Activated T-cell treated with anti-CD3 and anti-CD28 coated beads for 24 hours (primary cell): ENCODE measurements around the gene KDM2A.

Experiments
- DNase-seq: peaks from one replicate; pipeline ENCODE4 v3.0.0-alpha.2; 2020; ENCODE audit warnings: low read depth

KDM2A gene

GRCh38 chr11:67261946-67262681 lies 143.1 kb downstream of the KDM2A start:
- DNase-seq = no peak

- no peak for DNase-seq
Measured at GRCh38 chr11:67262731-67263675, 143.9 kb downstream of the KDM2A start.

GRCh38 chr11:67264260-67264659 lies 145.2 kb downstream of the KDM2A start:
- DNase-seq = no peak

- DNase-seq = no peak
Measured at GRCh38 chr11:67264877-67265632, 146.0 kb downstream of the KDM2A start.

GRCh38 chr11:67265633-67266448 lies 146.8 kb downstream of the KDM2A start:
- peak; percentile 67 for DNase-seq

GRCh38 chr11:67266449-67267187 lies 147.6 kb downstream of the KDM2A start, which contains the start of gene GRK2:
GRK2 (plus strand) TSS chr11:67266473; CDS start chr11:67266700, 227 bp downstream.
- no peak for DNase-seq

GRCh38 chr11:67267188-67268080 lies 148.4 kb downstream of the KDM2A start:
- DNase-seq = no peak

GRCh38 chr11:67268081-67268961 lies 149.3 kb downstream of the KDM2A start:
- DNase-seq = peak; percentile 65

GRCh38 chr11:67268962-67269268 lies 149.9 kb downstream of the KDM2A start:
- no peak for DNase-seq

GRCh38 chr11:67269401-67270255 lies 150.6 kb downstream of the KDM2A start:
- no peak for DNase-seq

- DNase-seq = no peak
Measured at GRCh38 chr11:67270256-67271204, 151.5 kb downstream of the KDM2A start.

GRCh38 chr11:67271205-67271540 lies 152.1 kb downstream of the KDM2A start:
- DNase-seq = no peak

- no peak for DNase-seq
Measured at GRCh38 chr11:67271541-67272284, 152.7 kb downstream of the KDM2A start.

GRCh38 chr11:67272327-67273259 lies 153.5 kb downstream of the KDM2A start:
- DNase-seq = no peak
